Endothelial cell of umbilical vein (primary cell): ENCODE data around the gene PCNT.

Experiments
- POLR2A ChIP-seq: IDR thresholded peaks from 2 replicates; pipeline ENCODE4 v1.6.1; 2012; ENCODE audit warnings: low read depth, mild to moderate bottlenecking, control low read depth, low read length
- TF ChIP-seq, protein P1 (sequence below), 2 donors: IDR thresholded peaks; 1 replicate in 1 of 2; 2 replicates in 1 of 2; pipeline ENCODE4 v1.5.1; 2011; ENCODE audit warnings: low read length in 2 of 2, mild to moderate bottlenecking in 2 of 2, moderate library complexity in 2 of 2, control low read depth in 1 of 2, inconsistent platforms in 1 of 2, low read depth in 1 of 2; ENCODE audit not compliant: insufficient read depth in 1 of 2; ENCODE audit errors: extremely low read depth in 1 of 2

DNA sequence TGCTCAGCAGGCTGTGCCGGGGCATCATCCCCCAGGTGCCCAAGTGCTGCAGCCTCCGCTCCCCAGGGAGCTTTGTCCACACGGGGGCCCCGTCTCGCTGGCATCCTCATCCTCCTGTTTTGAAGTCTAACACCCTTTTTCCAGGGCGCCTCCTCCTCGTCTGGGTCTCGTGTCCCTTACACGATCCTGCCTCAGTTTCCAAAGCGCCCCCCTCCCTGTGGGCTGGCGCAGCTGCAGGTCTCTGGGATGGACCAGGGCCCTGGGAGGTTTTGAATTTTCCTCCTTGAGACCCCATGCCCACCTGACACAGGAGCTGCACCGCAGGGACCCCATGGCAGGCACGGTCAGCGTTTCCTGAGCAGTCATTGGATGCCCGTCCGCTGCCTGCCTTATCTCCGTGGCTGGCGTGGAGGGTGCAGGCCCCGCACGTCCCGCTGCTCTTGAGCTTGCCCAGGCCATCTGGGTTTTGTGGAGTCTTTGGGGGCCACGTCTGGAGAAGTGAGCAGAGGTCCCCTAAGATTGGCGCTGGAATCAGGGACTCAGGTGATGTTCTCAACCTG, 97.3 kb downstream of the PCNT start:
- no peak for TF ChIP-seq POLR2A
- TF ChIP-seq, protein P1, sequence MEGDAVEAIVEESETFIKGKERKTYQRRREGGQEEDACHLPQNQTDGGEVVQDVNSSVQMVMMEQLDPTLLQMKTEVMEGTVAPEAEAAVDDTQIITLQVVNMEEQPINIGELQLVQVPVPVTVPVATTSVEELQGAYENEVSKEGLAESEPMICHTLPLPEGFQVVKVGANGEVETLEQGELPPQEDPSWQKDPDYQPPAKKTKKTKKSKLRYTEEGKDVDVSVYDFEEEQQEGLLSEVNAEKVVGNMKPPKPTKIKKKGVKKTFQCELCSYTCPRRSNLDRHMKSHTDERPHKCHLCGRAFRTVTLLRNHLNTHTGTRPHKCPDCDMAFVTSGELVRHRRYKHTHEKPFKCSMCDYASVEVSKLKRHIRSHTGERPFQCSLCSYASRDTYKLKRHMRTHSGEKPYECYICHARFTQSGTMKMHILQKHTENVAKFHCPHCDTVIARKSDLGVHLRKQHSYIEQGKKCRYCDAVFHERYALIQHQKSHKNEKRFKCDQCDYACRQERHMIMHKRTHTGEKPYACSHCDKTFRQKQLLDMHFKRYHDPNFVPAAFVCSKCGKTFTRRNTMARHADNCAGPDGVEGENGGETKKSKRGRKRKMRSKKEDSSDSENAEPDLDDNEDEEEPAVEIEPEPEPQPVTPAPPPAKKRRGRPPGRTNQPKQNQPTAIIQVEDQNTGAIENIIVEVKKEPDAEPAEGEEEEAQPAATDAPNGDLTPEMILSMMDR (IDR thresholded peaks at IDR 0.05; ENCODE audit: extremely low read depth in 1 of 2, insufficient read depth in 1 of 2, low read depth in 1 of 2, low read length in 2 of 2), result peak in 1 of 2 donors; percentile 12
